GM18508 (cell line): ENCODE results near the gene GOLT1B.
A peak's percentile ranks its signal among the peaks of the same experiment; 100 is the strongest.
"Not testable (repeated sequence)": the region's sequence is repeated elsewhere in the genome, so short reads cannot be mapped to it uniquely, and the experiment has no call there.

Experiments
- ATAC-seq: cut with Tn5 transposase; IDR thresholded peaks from one replicate; pipeline ENCODE4 v1.9.1; 2021; ENCODE audit warnings: moderate number of reproducible peaks; ENCODE audit not compliant: insufficient read depth, unreplicated experiment

The GOLT1B gene, protein sequence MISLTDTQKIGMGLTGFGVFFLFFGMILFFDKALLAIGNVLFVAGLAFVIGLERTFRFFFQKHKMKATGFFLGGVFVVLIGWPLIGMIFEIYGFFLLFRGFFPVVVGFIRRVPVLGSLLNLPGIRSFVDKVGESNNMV

DNA sequence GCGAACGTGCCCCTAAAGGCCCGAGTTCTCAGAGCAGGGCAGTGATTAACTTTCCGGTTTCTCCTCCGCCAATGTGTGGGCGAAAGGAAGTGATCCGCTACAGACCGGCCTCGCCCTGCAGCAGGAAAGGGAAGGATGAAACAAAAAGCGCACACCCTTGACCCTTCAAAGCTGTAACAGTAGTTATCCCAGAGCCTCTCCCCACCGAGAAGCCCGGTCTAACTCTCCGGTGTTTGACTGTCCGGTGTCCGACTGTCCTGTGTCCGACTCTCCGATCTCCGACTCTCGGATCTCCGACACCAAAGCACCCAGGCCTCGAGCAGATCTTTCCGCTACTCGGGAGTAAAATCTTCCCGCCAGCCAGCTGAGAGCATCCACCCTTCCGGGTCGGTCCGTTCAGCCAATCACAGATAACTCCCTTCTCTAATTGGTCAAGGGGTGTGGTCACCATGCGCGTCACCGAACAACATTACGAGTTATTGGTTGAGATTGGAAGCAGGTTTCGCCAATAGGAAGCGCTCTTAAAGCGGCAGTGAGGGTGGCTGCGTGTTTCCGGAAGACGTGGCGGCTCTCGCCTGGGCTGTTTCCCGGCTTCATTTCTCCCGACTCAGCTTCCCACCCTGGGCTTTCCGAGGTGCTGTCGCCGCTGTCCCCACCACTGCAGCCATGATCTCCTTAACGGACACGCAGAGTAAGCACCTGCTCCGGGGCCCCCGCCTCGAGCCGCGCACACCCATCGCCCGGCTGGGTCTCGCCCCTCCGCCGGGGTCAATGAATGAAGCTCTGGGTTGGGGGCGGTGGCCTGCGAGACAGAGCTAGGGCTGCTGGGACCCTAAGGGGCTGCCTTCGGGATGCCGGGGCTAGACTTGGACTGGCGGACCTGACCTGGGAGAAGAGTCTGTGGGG lies at the start of gene GOLT1B, which contains the start of gene RECQL:
TSS of gene GOLT1B (plus strand) at position 532 of the 906 bp plus-strand sequence. CDS start at position 667, 135 bp downstream.
TSS of gene RECQL (minus strand) at position 378 of the 906 bp plus-strand sequence. CDS start 2,065 bp downstream, outside the sequence.
- ATAC-seq = peak; percentile 98

DNA sequence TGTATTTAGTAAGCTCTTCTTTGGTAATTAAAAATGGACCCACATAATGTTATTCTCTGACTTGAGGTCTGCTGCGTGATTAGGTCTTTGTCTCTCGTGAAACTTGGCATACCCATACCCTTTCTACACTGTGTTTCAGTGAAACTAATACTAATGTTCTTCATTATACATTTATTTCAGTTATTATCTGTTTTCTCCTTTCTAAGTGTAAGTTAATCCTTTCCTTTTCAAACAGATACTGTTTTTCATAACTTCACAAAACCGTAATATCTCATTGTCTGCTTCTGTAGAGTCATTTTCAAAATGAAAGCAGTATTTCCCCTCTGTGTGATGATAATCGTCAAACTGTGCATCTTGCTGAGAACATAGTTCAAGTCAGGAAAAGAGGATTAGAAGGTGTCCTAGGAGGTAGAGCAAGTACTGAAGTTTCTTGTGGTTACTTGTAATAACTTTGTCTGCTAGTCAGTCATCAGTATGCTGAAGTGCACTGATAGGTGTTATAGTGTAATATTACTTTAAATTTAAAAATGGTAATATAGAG lies 48.2 kb upstream of the GOLT1B start:
- no peak for ATAC-seq

DNA sequence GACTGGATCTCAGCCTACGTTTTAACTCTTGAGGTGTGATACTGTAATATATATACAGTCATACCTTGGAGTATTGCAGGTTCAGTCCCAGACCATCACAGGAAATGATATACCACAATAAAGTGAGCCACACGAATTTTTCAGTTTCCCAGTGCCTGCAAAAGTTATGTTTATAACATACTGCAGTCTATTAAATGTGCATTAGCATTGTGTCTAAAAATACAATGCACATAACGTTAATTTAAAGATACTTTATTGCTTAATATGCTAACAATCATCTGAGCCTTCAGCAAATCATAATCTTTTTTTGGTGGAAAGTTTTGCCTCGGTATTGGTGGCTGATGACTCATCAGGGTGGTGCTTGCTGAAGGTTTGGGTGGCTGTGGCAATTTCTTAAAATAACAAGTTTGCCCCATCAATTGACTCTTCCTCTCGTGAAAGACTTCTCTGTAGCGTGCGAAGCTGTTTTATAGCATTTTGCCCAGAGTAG lies 45.3 kb upstream of the GOLT1B start:
- no peak for ATAC-seq

DNA sequence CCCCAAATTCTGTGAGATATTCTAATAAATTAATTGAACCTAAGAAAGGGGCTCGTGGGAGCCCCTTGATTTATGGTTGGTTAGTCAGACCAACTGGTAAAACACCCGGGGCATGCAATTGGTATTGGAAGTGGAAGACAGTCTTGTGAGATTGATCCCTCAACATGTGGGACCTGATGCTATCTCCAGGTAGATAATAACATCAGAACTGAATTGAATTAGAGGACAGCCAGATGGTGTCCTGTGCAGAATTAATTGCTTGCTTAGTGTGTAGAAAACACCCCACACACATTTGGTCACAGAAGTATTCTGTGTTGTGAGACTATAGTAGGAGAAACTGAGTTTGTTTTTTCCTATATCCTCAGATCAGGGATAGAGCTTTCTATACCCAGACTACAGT lies 42.1 kb upstream of the GOLT1B start:
- no peak for ATAC-seq

DNA sequence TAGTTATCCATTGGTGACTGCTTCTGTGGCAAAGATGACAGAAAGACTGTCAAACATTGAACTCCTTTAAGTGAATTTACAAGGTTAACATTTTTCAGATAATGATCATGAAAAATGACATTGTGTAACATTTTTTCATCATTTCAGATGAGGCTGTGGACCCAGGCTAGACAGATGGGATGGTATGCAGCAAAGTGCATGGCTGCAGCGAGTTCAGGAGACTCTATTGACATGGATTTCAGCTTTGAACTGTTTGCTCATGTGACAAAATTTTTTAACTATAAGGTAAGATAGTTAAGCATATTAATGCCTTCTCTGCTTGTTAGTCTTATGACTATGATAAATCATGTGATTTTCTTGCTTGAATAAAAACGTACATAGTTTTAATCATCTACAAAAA lies 34.3 kb upstream of the GOLT1B start:
- ATAC-seq = not testable (repeated sequence)

DNA sequence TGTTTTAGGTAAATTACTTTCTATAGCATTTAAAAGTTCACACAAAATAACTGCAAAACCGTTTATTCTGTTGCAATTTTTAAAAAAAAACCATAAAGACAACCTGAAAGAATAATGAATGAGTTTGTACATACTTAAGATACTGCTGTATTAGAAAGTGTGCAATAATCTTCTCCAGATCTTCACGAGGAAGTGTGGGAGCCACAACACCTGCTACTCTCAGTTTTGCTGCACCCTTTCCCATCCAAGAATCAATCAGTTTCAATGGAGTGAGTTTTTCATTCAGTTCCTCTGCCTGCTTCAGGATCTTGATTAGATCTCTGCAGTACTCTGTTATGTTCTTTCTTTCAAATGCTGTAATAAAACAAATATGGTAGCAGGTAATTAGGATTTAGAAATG lies 30.3 kb upstream of the GOLT1B start:
- no peak for ATAC-seq

DNA sequence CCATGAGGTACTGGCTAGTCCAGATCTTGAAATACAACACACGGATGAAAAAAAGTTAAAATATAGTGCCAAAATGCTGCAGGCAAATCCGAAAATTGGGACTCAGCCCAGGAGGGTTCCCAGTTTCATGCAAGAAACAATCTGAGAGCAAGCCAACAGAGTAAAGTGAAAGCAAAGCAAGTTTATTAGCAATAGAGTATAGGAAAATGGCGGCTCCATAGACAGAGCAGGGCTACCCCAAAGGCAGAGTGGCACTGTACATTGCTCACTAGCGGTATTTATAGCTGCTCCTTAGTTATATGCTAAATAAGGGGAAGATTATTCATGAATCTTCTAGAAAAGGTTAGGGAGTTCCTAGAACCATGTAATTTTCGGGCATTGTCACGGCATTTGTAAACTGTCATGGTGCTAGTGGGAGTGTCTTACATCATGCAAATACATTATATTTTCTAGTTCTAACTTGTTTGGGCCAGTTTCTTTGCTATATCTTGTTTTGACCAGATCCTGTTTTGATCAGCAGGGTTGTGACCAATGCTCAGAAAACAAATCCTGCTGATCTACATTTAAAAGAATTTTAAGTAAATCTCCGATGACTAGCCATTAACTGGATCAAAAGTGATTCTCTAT lies 29.3 kb upstream of the GOLT1B start:
- ATAC-seq = no peak

DNA sequence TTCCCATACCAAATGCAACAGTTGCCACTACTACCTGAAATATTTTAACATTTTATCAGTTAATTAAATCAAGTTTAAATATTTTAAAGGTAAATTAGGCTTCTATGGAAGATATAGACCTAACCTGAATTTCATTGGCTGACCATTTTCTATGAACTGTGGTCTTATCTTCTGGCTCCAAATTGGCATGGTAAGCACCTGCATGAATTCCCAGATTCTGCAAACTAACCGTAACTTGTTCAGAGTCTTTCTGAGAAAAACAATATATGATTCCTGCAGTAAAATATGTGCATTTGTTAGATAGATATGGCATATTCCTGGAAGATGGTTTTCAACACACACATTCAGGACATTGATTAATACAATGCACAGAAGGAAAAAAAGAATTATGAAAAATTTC lies 26.0 kb upstream of the GOLT1B start:
- no peak for ATAC-seq

DNA sequence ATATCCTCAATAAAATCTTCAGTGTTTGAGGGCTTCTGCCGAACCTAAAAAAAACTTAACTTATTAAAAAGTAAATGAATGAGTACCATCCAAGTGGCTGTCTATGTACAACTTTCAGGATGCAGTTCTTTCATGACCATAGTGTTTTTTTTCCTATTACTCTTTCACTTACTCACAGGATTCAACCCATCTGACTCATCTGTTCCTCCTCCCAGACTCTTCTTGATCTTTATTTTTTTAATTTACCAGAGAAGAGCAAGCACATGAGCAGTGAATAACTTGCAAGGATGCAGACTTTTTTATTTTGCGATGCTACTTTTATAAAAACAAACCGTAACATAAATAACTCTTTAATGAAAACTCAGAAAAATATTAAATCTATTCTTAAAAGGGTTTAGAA lies 24.6 kb upstream of the GOLT1B start:
- no peak for ATAC-seq

DNA sequence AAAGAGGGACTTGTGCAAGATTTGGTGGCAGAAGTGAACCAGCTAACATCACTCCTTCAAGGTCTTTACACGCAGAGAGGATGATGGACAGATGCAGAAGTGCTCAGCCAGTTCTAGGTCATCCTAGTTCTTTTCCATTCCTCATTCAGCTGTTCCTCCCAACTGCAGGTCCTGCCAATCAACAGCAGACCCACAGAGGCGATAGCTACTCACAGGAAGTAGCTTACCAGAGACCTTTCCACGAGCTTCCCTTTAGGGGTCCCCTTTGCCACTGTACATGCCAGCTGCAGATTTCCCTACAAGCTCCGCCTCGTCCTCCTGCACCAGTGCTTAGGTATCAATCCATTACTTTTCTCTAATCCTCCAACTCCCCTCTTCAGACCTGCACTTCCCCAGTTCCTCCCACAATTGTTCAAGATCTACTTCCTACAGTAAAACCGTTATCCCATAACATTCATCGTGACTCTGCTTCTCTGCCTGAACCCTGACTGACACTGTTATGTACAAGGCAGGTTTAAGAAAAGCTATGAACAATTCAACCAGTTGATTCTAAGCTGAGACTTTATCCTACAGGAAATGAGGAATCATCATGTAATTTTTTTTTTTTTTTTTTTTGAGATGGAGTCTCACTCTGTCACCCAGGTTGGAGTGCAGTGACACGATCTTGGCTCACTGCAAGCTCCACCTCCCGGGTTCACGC lies 22.7 kb upstream of the GOLT1B start:
- no peak for ATAC-seq

DNA sequence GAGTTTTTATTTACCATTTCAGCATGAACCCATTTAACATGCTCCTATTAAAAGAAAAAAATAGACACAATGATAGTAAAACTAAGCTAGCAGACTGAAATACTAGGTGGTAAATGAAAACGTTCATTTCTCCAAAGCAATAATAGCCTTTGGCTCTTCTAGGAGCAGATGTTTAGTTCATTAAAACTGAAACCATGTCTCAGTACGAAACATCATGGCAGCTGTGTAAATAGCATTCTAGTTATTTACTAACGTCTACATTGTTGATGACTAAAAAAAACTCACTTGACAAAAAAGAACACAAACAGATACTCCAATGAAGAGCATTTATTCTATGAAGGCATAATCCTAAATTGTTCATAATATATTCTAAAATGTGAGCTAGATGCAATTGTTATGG lies 18.1 kb upstream of the GOLT1B start:
- ATAC-seq = no peak

DNA sequence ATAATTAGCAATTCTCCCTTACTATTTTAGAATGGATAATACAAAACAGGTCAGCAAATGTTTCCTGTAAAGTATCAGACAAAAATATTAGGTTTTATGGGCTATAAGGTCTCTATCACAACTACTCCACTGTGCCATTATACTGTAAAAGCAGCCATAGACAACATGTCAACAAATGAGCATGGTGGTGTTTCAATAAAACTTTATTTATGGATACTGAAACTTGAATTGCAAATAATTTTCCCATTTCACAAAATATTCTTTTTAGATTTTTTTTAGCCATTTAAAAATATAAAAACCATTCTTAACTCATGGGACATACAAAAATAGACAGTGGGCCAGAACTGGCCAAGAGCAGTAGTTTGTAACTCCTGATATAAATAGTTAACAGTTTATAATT lies 15.6 kb upstream of the GOLT1B start:
- no peak for ATAC-seq

DNA sequence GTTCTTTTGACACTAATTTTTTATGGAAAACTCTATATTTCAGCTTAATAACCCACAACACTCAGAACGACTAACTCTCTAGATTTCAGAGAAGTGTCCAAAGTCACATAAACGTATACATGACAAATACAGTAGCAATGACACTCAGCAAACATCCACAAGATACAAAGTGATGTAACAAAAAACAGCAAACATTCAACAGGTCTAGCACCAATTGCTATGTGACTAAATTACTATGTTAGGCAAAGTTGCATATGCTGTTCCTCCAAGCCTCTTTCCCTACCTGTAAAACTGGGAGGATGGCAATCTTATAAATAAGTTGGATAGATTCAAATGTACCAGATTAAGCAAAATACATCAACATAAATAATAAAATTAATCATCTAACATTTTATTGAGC lies 1.8 kb upstream of the GOLT1B start:
- no peak for ATAC-seq

DNA sequence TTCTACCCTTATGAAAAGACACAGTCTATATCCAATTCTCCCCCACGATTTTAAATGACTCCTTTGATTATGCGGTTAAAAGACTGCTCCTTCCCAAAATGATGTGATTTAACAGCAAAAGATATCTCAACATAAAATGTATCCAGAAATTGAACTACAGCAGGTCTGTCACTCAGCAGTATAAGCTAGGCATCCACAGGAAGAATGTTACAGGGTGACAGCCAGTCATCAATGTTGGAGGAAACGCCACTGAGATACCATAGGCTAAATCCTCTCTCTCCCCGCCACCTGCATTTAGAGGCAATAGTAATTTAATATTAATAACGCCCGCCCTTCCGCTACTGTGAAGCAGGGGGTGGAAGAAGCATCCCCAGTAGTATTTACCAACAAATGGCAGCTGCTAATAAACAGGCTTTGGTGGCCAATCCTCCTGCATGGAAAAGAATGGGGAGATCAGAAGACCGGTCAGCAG lies 767 bp upstream of the GOLT1B start:
- ATAC-seq = no peak

DNA sequence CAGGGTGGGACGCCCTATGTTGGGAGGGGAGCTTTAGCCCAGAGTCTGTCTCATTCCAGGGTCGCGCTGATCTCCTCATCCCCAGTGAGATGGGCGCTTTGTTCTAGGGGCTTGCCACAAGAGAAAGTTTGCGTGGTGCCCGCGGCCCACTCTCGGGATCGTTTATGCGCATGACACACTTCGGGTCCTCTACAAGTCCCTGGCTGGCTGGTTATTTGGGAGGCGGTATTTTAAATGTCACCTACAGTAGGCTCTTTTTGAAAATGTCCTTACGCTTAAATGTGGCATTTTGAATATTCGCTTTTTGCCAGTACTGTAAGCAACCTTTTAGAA lies 541 bp downstream of the GOLT1B start:
- no peak for ATAC-seq

DNA sequence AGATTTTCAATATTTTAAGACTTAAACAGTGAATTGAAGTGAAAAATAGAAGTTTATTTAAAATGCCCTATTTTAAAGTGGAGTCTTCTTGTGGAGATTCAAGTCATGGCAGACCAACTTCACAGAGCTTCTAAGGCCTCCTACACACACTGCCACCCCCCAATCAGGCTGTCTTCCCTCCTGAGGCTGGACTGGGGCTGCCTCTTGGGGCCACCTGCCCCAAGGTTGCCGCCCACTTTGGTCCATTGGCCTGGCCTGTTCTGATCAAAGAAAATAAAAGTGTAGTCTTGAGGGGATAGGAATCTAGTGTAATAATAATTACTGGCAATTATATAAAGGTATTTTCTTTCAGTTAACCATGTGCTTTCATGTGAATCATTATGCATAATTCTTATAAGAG lies 1.3 kb downstream of the GOLT1B start:
- no peak for ATAC-seq

DNA sequence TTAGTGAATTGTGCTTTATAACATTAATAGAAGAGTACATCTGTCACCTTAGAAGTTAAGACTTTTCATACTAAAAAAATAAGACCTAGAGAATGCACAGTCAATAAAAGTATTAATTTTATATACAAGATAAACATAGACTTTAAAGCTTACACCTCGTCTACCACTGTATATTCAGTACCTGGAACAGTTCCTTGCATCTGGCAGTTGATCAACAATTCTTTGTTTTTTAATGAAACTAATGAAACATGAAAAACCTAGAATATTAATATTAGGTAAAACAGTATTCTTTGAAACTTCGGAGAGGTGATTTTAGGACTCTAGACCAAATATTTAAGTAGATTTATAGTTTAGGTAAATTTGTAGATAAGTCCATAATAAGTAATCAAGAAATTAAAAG lies 4.3 kb downstream of the GOLT1B start:
- ATAC-seq = no peak

DNA sequence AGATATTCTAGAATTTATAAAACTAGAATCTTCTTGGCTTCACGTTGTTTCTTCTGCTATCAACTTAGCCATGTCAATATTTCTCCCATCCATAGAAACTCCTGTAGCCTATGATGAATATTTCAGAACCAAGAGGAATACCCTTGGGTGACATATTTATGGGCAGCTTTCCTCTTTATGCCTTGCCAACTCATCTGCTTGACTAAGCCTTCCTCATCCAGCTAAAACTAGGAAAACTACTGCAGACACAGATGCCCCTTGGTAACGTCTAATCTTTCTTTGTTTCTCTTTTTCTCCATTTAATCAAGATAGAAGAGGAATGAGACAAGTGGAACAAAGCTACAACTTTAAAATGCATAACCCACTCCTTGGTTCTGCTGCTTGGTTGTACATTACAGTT lies 6.3 kb downstream of the GOLT1B start:
- ATAC-seq = no peak

DNA sequence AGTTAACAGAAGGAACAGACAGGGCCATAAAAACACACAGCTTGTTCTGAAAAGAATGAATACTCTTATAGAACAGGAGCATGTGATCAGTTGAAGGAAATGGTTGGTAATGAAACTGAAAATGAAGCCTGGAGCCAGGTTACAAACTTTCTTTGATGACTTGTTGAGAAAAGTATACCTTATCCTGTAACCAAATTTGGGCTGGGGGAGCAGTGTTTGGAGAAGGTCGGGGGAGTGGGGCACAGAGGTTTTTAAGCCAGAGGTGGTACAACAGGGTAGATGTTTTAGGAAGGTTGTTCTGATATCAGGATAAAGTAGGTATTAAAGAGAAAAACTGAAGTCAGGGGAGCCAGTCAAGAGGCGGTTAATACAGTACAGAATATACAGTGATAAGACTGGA lies 8.2 kb downstream of the GOLT1B start:
- peak; percentile 76 for ATAC-seq

DNA sequence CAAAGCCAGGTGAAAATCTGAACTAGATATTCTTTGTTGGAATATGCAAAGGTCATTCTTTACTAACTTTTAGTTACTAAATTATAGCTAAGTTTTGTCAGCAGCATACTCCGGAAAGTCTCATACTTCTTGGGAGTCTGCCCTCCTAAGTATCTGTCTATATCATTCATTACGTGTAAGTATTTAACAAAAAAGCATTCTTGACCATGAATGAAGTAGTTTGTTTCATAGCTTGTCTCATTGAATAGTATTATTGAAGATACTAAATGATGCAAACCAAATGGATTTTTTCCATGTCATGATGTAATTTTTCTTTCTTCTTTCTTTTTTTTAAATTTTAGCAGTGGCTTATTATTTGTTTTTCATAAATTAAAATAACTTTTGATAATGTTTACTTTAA lies 14.7 kb downstream of the GOLT1B start:
- no peak for ATAC-seq
